OCI-LY1 (cell line): ENCODE results near the gene PIGU.

Experiments used
- H2AFZ ChIP-seq: fragments of 200-600 bp; sonication (generic), shearing (Covaris generic); 2 replicates; pipeline ENCODE4 v1.6.0; 2014; ENCODE audit warnings: antibody characterized with exemption, mild to moderate bottlenecking, low read length
- H3F3A ChIP-seq: fragments of 200-600 bp; sonication (generic), shearing (Covaris generic); 2 replicates; pipeline ENCODE4 v1.6.0; 2014; ENCODE audit warnings: mild to moderate bottlenecking, antibody characterized with exemption, low read length, moderate library complexity; ENCODE audit not compliant: insufficient read depth
- H3K27ac ChIP-seq: fragments of 200-600 bp; sonication (generic); 2 replicates; pipeline ENCODE4 v1.5.1; 2014; ENCODE audit warnings: low read length, mixed run types, mild to moderate bottlenecking, low read depth; ENCODE audit not compliant: poor library complexity, severe bottlenecking
- H3K27me3 ChIP-seq: fragments of 200-600 bp; sonication (generic); 2 replicates; pipeline ENCODE4 v1.6.0; 2014; ENCODE audit warnings: antibody characterized with exemption, mild to moderate bottlenecking, low read length, moderate library complexity; ENCODE audit not compliant: insufficient read depth
- H3K36me3 ChIP-seq: fragments of 200-600 bp; sonication (generic); 2 replicates; pipeline ENCODE4 v1.6.1; 2014; ENCODE audit warnings: mild to moderate bottlenecking, antibody characterized with exemption, low read length, moderate library complexity, mixed read lengths; ENCODE audit not compliant: insufficient read depth
- H3K4me1 ChIP-seq: fragments of 200-600 bp; sonication (generic); 2 replicates; pipeline ENCODE4 v1.5.1; 2014; ENCODE audit warnings: mild to moderate bottlenecking, low read length, moderate library complexity; ENCODE audit not compliant: insufficient read depth, severe bottlenecking
- H3K4me2 ChIP-seq: fragments of 200-600 bp; sonication (generic), shearing (Covaris generic); 2 replicates; pipeline ENCODE4 v1.6.1; 2014; ENCODE audit warnings: low read length
- H3K4me3 ChIP-seq: fragments of 200-600 bp; sonication (generic); 2 replicates; pipeline ENCODE4 v1.5.1; 2014; ENCODE audit warnings: low read length, low read depth, mild to moderate bottlenecking, mixed read lengths; ENCODE audit not compliant: poor library complexity, severe bottlenecking
- H3K79me2 ChIP-seq: fragments of 200-600 bp; shearing (Covaris generic); 2 replicates; pipeline ENCODE4 v1.6.1; 2016; ENCODE audit warnings: mixed run types, low read length, mixed read lengths; ENCODE audit not compliant: insufficient read depth
- H3K9ac ChIP-seq: fragments of 200-600 bp; sonication (generic), shearing (Covaris generic); 2 replicates; pipeline ENCODE4 v1.6.1; 2014; ENCODE audit warnings: mild to moderate bottlenecking, low read length, mixed read lengths
- H3K9me2 ChIP-seq: fragments of 200-600 bp; sonication (generic), shearing (Covaris generic); 2 replicates; pipeline ENCODE4 v1.6.1; 2014; ENCODE audit warnings: low read depth, mild to moderate bottlenecking, low read length, mixed read lengths
- H3K9me3 ChIP-seq: fragments of 200-600 bp; shearing (Covaris generic); 2 replicates; pipeline ENCODE4 v1.6.1; 2014; ENCODE audit warnings: low read length, mixed read lengths
- H4K20me1 ChIP-seq: fragments of 200-600 bp; sonication (generic), shearing (Covaris generic); 2 replicates; pipeline ENCODE4 v1.6.0; 2016; ENCODE audit warnings: mild to moderate bottlenecking, low read length; ENCODE audit not compliant: insufficient read depth
- EZH2 ChIP-seq: fragments of 200-600 bp; sonication (generic), shearing (Covaris generic); IDR thresholded peaks from 2 replicates; pipeline ENCODE4 v1.8.0; 2017; ENCODE audit warnings: borderline replicate concordance, mixed run types, mild to moderate bottlenecking, antibody characterized with exemption, low read length, moderate library complexity, mixed read lengths
- TF ChIP-seq, protein P1 (sequence below): fragments of 200-600 bp; sonication (generic), shearing (Covaris generic); IDR thresholded peaks from 2 replicates; pipeline ENCODE4 v1.5.1; 2017; ENCODE audit warnings: mild to moderate bottlenecking, antibody characterized with exemption, low read length, moderate library complexity, mixed read lengths

PIGU gene

DNA sequence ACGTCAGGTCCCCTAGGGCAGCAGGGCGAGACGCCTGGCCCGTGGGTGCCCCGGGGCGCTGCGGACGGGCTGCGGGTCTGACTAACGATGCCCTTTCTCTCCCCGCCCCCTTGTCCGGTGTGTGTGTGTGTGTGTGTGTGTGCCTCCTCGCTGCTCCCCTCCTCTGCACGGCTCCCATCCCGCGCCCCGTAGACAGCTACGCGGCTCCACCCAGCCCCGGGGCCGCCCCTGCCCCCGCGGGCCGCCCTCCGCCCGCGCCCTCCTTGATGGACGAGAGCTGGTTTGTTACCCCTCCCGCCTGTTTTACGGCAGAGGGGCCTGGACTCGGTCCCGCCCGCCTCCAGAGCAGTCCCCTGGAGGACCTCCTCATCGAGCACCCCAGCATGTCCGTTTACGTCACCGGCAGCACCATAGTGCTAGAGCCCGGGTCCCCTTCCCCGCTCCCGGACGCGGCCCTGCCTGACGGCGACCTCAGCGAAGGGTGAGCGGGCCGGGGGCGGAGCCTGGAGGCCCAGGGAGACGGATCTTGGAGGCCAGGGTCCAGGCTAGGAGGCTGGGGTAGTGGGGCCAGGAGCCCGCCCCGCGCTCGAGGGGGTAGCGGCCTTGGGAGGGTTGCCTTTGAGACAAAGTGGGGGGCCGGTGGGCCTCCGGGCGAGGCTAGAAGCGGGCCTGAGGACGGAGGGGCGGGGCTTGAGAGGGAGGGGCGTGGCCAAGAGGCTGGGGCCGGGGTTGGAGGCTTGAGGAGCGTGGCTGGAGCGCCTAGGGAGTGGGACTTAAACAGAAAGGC lies 32.3 kb upstream of the PIGU start:
- H3K9me3 ChIP-seq = no peaks in the 10 kb centered on the region
- TF ChIP-seq EZH2 = no peak
- TF ChIP-seq, protein P1, sequence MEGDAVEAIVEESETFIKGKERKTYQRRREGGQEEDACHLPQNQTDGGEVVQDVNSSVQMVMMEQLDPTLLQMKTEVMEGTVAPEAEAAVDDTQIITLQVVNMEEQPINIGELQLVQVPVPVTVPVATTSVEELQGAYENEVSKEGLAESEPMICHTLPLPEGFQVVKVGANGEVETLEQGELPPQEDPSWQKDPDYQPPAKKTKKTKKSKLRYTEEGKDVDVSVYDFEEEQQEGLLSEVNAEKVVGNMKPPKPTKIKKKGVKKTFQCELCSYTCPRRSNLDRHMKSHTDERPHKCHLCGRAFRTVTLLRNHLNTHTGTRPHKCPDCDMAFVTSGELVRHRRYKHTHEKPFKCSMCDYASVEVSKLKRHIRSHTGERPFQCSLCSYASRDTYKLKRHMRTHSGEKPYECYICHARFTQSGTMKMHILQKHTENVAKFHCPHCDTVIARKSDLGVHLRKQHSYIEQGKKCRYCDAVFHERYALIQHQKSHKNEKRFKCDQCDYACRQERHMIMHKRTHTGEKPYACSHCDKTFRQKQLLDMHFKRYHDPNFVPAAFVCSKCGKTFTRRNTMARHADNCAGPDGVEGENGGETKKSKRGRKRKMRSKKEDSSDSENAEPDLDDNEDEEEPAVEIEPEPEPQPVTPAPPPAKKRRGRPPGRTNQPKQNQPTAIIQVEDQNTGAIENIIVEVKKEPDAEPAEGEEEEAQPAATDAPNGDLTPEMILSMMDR = no peak
- no peaks in the 10 kb centered on the region for H3F3A ChIP-seq
- H3K9me2 ChIP-seq = no peaks in the 10 kb centered on the region
- peaks cover 2% of the 10 kb centered on the region; the same call in 1 of the 2 replicates for H3K36me3 ChIP-seq
- peak overlapping the region; percentile 70 for H3K4me3 ChIP-seq
- peak overlapping the region; percentile 86 for H3K4me2 ChIP-seq
- H3K27ac ChIP-seq = no peak overlapping the region
- H4K20me1 ChIP-seq = no peaks in the 10 kb centered on the region
- no peaks in the 10 kb centered on the region for H3K79me2 ChIP-seq
- peak overlapping the region; percentile 54 for H2AFZ ChIP-seq
- peak overlapping the region; percentile 65 for H3K9ac ChIP-seq
- H3K27me3 ChIP-seq = no peaks in the 10 kb centered on the region
- peaks cover 21% of the 10 kb centered on the region for H3K4me1 ChIP-seq

GRCh38 chr20:34708621-34709043 lies 31.7 kb upstream of the PIGU start:
- H3K4me1 ChIP-seq = peaks cover 23% of the 10 kb centered on the region
- H3K9me3 ChIP-seq = no peaks in the 10 kb centered on the region
- peak overlapping the region; percentile 70 for H3K4me3 ChIP-seq
- no peaks in the 10 kb centered on the region for H3K36me3 ChIP-seq
- H3K79me2 ChIP-seq = no peaks in the 10 kb centered on the region
- no peak overlapping the region for H3K27ac ChIP-seq
- no peak for TF ChIP-seq EZH2
- TF ChIP-seq, protein P1 = peak; percentile 81
- H3K27me3 ChIP-seq = no peaks in the 10 kb centered on the region
- H3K9me2 ChIP-seq = no peaks in the 10 kb centered on the region
- peak overlapping the region; percentile 65; the same call in 1 of the 2 replicates for H3K9ac ChIP-seq
- H3F3A ChIP-seq = no peaks in the 10 kb centered on the region
- H4K20me1 ChIP-seq = no peaks in the 10 kb centered on the region
- peak overlapping the region; percentile 86 for H3K4me2 ChIP-seq
- H2AFZ ChIP-seq = no peak overlapping the region

GRCh38 chr20:34706912-34707784 lies 30.3 kb upstream of the PIGU start:
- TF ChIP-seq, protein P1 = no peak
- TF ChIP-seq EZH2 = no peak
- Histone ChIP-seq H3K9me2 (no peaks in the 10 kb centered on the region), H3K9ac (no peak overlapping the region), H3K9me3 (no peaks in the 10 kb centered on the region), H2AFZ (no peak overlapping the region), H4K20me1 (no peaks in the 10 kb centered on the region), H3F3A (no peaks in the 10 kb centered on the region), H3K4me3 (no peak overlapping the region), H3K27me3 (no peaks in the 10 kb centered on the region), H3K4me2 (no peak overlapping the region), H3K4me1 (peaks cover 30% of the 10 kb centered on the region), H3K27ac (no peak overlapping the region), H3K79me2 (no peaks in the 10 kb centered on the region), H3K36me3 (no peaks in the 10 kb centered on the region)
